Peyer's patch (tissue), 4 donors: ENCODE measurements around the gene ITPR1. TPM values are rescaled to one million over a fixed set of nuclear protein-coding genes. Genes with fewer than 3 reads are reported as not detected.

Source experiments
- DNase-seq, 3 donors: peaks; one replicate each; pipeline ENCODE4 v3.0.0-alpha.2; 2017 to 2019
- H3K27ac ChIP-seq, 4 donors: fragments of 200-600 bp; sonication (generic); one replicate each; pipeline ENCODE4 v1.5.1; 2016 to 2019
- H3K27me3 ChIP-seq, 2 donors: fragments of 200-600 bp; sonication (generic); one replicate each; pipeline ENCODE4 v1.5.1; 2019
- H3K36me3 ChIP-seq, 3 donors: fragments of 200-600 bp; sonication (generic); one replicate each; pipeline ENCODE4 v1.5.1; 2016 to 2019
- H3K4me1 ChIP-seq, 4 donors: fragments of 200-600 bp; sonication (generic); one replicate each; pipeline ENCODE4 v1.5.1; 2016 to 2019
- H3K4me3 ChIP-seq, 4 donors: fragments of 200-600 bp; sonication (generic); 1 replicate in 3 of 4; 2 replicates in 1 of 4; pipeline ENCODE4 v1.5.1; 2016 to 2019; ENCODE audit warnings: mild to moderate bottlenecking in 1 of 4
- H3K9me3 ChIP-seq, 4 donors: fragments of 200-600 bp; sonication (generic); one replicate each; pipeline ENCODE4 v1.5.1; 2016 to 2019; ENCODE audit warnings: mild to moderate bottlenecking in 1 of 4
- CTCF ChIP-seq, 6 experiments: fragments of 450-650 bp in 4 of 6; fragments of 200-600 bp in 2 of 6; sonication (generic) in 1 of 6; IDR thresholded peaks; one replicate each; pipeline ENCODE4 v1.5.1; 2017 to 2019; ENCODE audit warnings: antibody characterized with exemption in 6 of 6, mild to moderate bottlenecking in 3 of 6, moderate library complexity in 1 of 6
- POLR2A ChIP-seq, 2 donors: fragments of 450-650 bp; IDR thresholded peaks; one replicate each; pipeline ENCODE4 v1.5.1; 2017; ENCODE audit warnings: antibody characterized with exemption in 2 of 2, mild to moderate bottlenecking in 2 of 2, moderate library complexity in 2 of 2
- total RNA-seq, 4 donors: library from RNA; depleted of rRNA; stranded (reverse); fragments of >200 nt; gene quantifications; one replicate each; pipeline ENCODE4 v1.1.0, GENCODE V29; 2016

ITPR1 gene
- total RNA-seq, 4 donors from 2014 or later, result 13.3 to 142 (median 22.7) TPM

- no peak overlapping the region for H3K4me3 ChIP-seq
- no peak for DNase-seq
- no peaks in the 10 kb centered on the region for H3K9me3 ChIP-seq
- H3K36me3 ChIP-seq, result no peaks in the 10 kb centered on the region
- H3K27ac ChIP-seq, result no peak overlapping the region
- no peaks in the 10 kb centered on the region for H3K27me3 ChIP-seq
- TF ChIP-seq POLR2A (IDR thresholded peaks at IDR 0.05) (no peak), CTCF (IDR thresholded peaks at IDR 0.05) (no peak)
- peaks cover 0 to 10% (median 4%) of the 10 kb centered on the region in 4 donors for H3K4me1 ChIP-seq
Observed at GRCh38 chr3:4517643-4518311, 24.6 kb downstream of the ITPR1 start.

- DNase-seq, result no peak
- Histone ChIP-seq H3K4me1 (peaks cover 0 to 18% (median 5%) of the 10 kb centered on the region in 4 donors), H3K27ac (peak overlapping the region in 1 of 4 donors; percentile 21)
Observed at GRCh38 chr3:4520033-4520816, 27.1 kb downstream of the ITPR1 start.

GRCh38 chr3:4522947-4523346 lies 29.8 kb downstream of the ITPR1 start:
- no peak for DNase-seq
- peaks cover 0 to 18% (median 0%) of the 10 kb centered on the region in 4 donors for H3K4me1 ChIP-seq
- H3K27ac ChIP-seq, result no peak overlapping the region
- H3K27me3 ChIP-seq, result no peaks in the 10 kb centered on the region
- H3K4me3 ChIP-seq, result no peak overlapping the region
- TF ChIP-seq CTCF (IDR thresholded peaks at IDR 0.05) (no peak), POLR2A (IDR thresholded peaks at IDR 0.05) (no peak)
- no peaks in the 10 kb centered on the region for H3K36me3 ChIP-seq
- no peaks in the 10 kb centered on the region for H3K9me3 ChIP-seq

More at GRCh38 chr3:4520033-4520816, 27.1 kb downstream of the ITPR1 start:
- TF ChIP-seq CTCF (IDR thresholded peaks at IDR 0.05) (no peak), POLR2A (IDR thresholded peaks at IDR 0.05) (no peak)
- no peak overlapping the region for H3K4me3 ChIP-seq
- H3K9me3 ChIP-seq, result no peaks in the 10 kb centered on the region
- H3K36me3 ChIP-seq, result no peaks in the 10 kb centered on the region
- no peaks in the 10 kb centered on the region for H3K27me3 ChIP-seq

GRCh38 chr3:4523710-4524698 lies 30.9 kb downstream of the ITPR1 start:
- H3K27me3 ChIP-seq, result no peaks in the 10 kb centered on the region
- H3K4me1 ChIP-seq, result peaks cover 0 to 18% (median 0%) of the 10 kb centered on the region in 4 donors
- no peak for DNase-seq
- no peak overlapping the region for H3K27ac ChIP-seq
- H3K9me3 ChIP-seq, result no peaks in the 10 kb centered on the region
- no peak for TF ChIP-seq POLR2A (IDR thresholded peaks at IDR 0.05)
- no peak for TF ChIP-seq CTCF (IDR thresholded peaks at IDR 0.05)
- no peaks in the 10 kb centered on the region for H3K36me3 ChIP-seq
- H3K4me3 ChIP-seq, result no peak overlapping the region

GRCh38 chr3:4525560-4526223 lies 32.5 kb downstream of the ITPR1 start:
- Histone ChIP-seq H3K4me3 (no peak overlapping the region), H3K27me3 (no peaks in the 10 kb centered on the region), H3K4me1 (peaks cover 0 to 12% (median 0%) of the 10 kb centered on the region in 4 donors), H3K9me3 (no peaks in the 10 kb centered on the region), H3K36me3 (no peaks in the 10 kb centered on the region), H3K27ac (no peak overlapping the region)
- TF ChIP-seq CTCF (IDR thresholded peaks at IDR 0.05) (no peak), POLR2A (IDR thresholded peaks at IDR 0.05) (no peak)
- no peak for DNase-seq
